Neural progenitor cell (in vitro differentiated cells): Measurements from ENCODE around the gene NDUFA12.

Experiments
- EZH2 ChIP-seq: fragments of 200-600 bp; sonication (generic); IDR thresholded peaks from 2 replicates; pipeline ENCODE4 v1.6.1; 2017; ENCODE audit warnings: antibody characterized with exemption, mild to moderate bottlenecking, moderate library complexity
- EZH2phosphoT487 ChIP-seq: fragments of 200-600 bp; sonication (generic); IDR thresholded peaks from 2 replicates; pipeline ENCODE4 v1.6.1; 2017; ENCODE audit warnings: antibody characterized with exemption
- TF ChIP-seq, protein P1 (sequence below): fragments of 200-600 bp; sonication (generic); IDR thresholded peaks from 2 replicates; pipeline ENCODE4 v1.5.1; 2017; ENCODE audit warnings: antibody characterized with exemption, mild to moderate bottlenecking

DNA sequence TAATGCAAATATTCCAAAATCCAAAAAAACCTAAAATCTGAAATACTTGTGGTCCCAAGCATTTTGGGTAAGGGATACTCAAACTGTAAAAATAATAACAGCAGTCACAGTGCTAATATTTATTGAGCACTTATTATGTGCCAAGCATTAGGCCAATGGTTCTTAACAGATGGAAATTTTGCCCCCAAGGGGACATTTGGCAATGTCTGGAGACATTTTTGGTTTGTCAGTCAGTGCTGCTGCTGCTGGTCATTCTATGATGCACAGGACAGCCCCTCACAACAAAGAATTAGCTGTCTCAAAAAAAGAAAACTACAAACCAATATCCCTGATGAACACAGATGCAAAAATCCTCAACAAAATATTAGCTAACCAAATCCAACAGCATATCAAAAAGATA lies 5.8 kb downstream of the NDUFA12 start:
- TF ChIP-seq, protein P1, sequence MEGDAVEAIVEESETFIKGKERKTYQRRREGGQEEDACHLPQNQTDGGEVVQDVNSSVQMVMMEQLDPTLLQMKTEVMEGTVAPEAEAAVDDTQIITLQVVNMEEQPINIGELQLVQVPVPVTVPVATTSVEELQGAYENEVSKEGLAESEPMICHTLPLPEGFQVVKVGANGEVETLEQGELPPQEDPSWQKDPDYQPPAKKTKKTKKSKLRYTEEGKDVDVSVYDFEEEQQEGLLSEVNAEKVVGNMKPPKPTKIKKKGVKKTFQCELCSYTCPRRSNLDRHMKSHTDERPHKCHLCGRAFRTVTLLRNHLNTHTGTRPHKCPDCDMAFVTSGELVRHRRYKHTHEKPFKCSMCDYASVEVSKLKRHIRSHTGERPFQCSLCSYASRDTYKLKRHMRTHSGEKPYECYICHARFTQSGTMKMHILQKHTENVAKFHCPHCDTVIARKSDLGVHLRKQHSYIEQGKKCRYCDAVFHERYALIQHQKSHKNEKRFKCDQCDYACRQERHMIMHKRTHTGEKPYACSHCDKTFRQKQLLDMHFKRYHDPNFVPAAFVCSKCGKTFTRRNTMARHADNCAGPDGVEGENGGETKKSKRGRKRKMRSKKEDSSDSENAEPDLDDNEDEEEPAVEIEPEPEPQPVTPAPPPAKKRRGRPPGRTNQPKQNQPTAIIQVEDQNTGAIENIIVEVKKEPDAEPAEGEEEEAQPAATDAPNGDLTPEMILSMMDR: no peak
- TF ChIP-seq EZH2 (no peak), EZH2phosphoT487 (no peak)
